Measurements from ENCODE around the gene PHF1.

The PHF1 gene

GRCh38 chr6:33430334-33430733 is 19.5 kb downstream of the PHF1 start:
- H2AFZ ChIP-seq (ENCODE audit: low read depth, low read length): no peak overlapping the region
- TF ChIP-seq EZH2phosphoT487 (IDR thresholded peaks at IDR 0.05; ENCODE audit: low read depth): no peak
- no peak for TF ChIP-seq CTCF (IDR thresholded peaks at IDR 0.05; ENCODE audit: low read depth, low read length)
- H3K4me2 ChIP-seq (ENCODE audit: low read length): peak overlapping the region; percentile 92; the same call in 1 of the 2 replicates
- H3K79me2 ChIP-seq (ENCODE audit: low read length): no peaks in the 10 kb centered on the region
- H3K9me3 ChIP-seq (ENCODE audit: insufficient read depth, low read length): no peaks in the 10 kb centered on the region
- H3K27me3 ChIP-seq (ENCODE audit: low read depth, low read length): no peaks in the 10 kb centered on the region
- no peak overlapping the region for H3K4me3 ChIP-seq (ENCODE audit: low read length)
- no peak overlapping the region for H3K27ac ChIP-seq (ENCODE audit: low read length)
- no peaks in the 10 kb centered on the region for H3K36me3 ChIP-seq (replicated peaks; ENCODE audit: low read depth, low read length)
- no peaks in the 10 kb centered on the region for H4K20me1 ChIP-seq (ENCODE audit: insufficient read depth, low read length)
- peaks cover 36% of the 10 kb centered on the region for H3K4me1 ChIP-seq (ENCODE audit: low read length)
- H3K9ac ChIP-seq (ENCODE audit: low read length): no peak overlapping the region

- no peak overlapping the region for H3K27ac ChIP-seq (ENCODE audit: low read length)
- no peaks in the 10 kb centered on the region for H3K36me3 ChIP-seq (replicated peaks; ENCODE audit: low read depth, low read length)
- H3K9me3 ChIP-seq (ENCODE audit: insufficient read depth, low read length): no peaks in the 10 kb centered on the region
- H3K27me3 ChIP-seq (ENCODE audit: low read depth, low read length): no peaks in the 10 kb centered on the region
- no peak overlapping the region for H2AFZ ChIP-seq (ENCODE audit: low read depth, low read length)
- H3K9ac ChIP-seq (ENCODE audit: low read length): peak overlapping the region; percentile 55
- peak overlapping the region; percentile 92 for H3K4me2 ChIP-seq (ENCODE audit: low read length)
- no peak for TF ChIP-seq EZH2phosphoT487 (IDR thresholded peaks at IDR 0.05; ENCODE audit: low read depth)
- TF ChIP-seq CTCF (IDR thresholded peaks at IDR 0.05; ENCODE audit: low read depth, low read length): no peak
- H3K4me1 ChIP-seq (ENCODE audit: low read length): peaks cover 36% of the 10 kb centered on the region
- no peaks in the 10 kb centered on the region for H4K20me1 ChIP-seq (ENCODE audit: insufficient read depth, low read length)
- peak overlapping the region; percentile 79 for H3K4me3 ChIP-seq (ENCODE audit: low read length)
- no peaks in the 10 kb centered on the region for H3K79me2 ChIP-seq (ENCODE audit: low read length)
These were observed 20.4 kb downstream of the PHF1 start for GRCh38 chr6:33430991-33431879.

GRCh38 chr6:33431880-33432541 is 21.2 kb downstream of the PHF1 start:
- Histone ChIP-seq H3K27me3 (ENCODE audit: low read depth, low read length) (no peaks in the 10 kb centered on the region), H4K20me1 (ENCODE audit: insufficient read depth, low read length) (no peaks in the 10 kb centered on the region), H3K9me3 (ENCODE audit: insufficient read depth, low read length) (no peaks in the 10 kb centered on the region), H3K4me1 (ENCODE audit: low read length) (peaks cover 35% of the 10 kb centered on the region), H3K4me2 (ENCODE audit: low read length) (peak overlapping the region; percentile 92), H3K79me2 (ENCODE audit: low read length) (no peaks in the 10 kb centered on the region), H2AFZ (ENCODE audit: low read depth, low read length) (no peak overlapping the region), H3K9ac (ENCODE audit: low read length) (peak overlapping the region; percentile 55), H3K27ac (ENCODE audit: low read length) (no peak overlapping the region), H3K4me3 (ENCODE audit: low read length) (peak overlapping the region; percentile 79), H3K36me3 (replicated peaks; ENCODE audit: low read depth, low read length) (no peaks in the 10 kb centered on the region)
- no peak for TF ChIP-seq CTCF (IDR thresholded peaks at IDR 0.05; ENCODE audit: low read depth, low read length)

- H3K36me3 ChIP-seq (replicated peaks; ENCODE audit: low read depth, low read length): no peaks in the 10 kb centered on the region
- H3K79me2 ChIP-seq (ENCODE audit: low read length): no peaks in the 10 kb centered on the region
- H3K4me1 ChIP-seq (ENCODE audit: low read length): peaks cover 31% of the 10 kb centered on the region
- no peaks in the 10 kb centered on the region for H3K27me3 ChIP-seq (ENCODE audit: low read depth, low read length)
- no peak overlapping the region for H3K27ac ChIP-seq (ENCODE audit: low read length)
- H3K9me3 ChIP-seq (ENCODE audit: insufficient read depth, low read length): no peaks in the 10 kb centered on the region
- H4K20me1 ChIP-seq (ENCODE audit: insufficient read depth, low read length): no peaks in the 10 kb centered on the region
- no peak overlapping the region for H2AFZ ChIP-seq (ENCODE audit: low read depth, low read length)
- peak overlapping the region; percentile 79; the same call in 1 of the 2 replicates for H3K4me3 ChIP-seq (ENCODE audit: low read length)
- H3K4me2 ChIP-seq (ENCODE audit: low read length): peak overlapping the region; percentile 92; the same call in 1 of the 2 replicates
- TF ChIP-seq EZH2phosphoT487 (IDR thresholded peaks at IDR 0.05; ENCODE audit: low read depth) (no peak), CTCF (IDR thresholded peaks at IDR 0.05; ENCODE audit: low read depth, low read length) (no peak)
- no peak overlapping the region for H3K9ac ChIP-seq (ENCODE audit: low read length)
These were observed 21.7 kb downstream of the PHF1 start for GRCh38 chr6:33432546-33432945.

Data from OCI-LY3 (cell line).